HUES64 (cell line): ENCODE results near the gene RAB3D. TPM values are rescaled to one million over a fixed set of nuclear protein-coding genes. Genes with fewer than 3 reads are reported as not detected.
A peak's percentile ranks its signal among the peaks of the same experiment; 100 is the strongest.
"Not testable (repeated sequence)": the region's sequence is repeated elsewhere in the genome, so short reads cannot be mapped to it uniquely, and the experiment has no call there.

ENCODE experiments used
- H3K27ac ChIP-seq: 2 replicates; pipeline ENCODE4 v1.7.0; 2013; ENCODE audit warnings: low read depth, low read length, inconsistent platforms
- H3K27me3 ChIP-seq: 2 replicates; pipeline ENCODE4 v1.6.1; 2013; ENCODE audit warnings: mild to moderate bottlenecking, low read length; ENCODE audit not compliant: insufficient read depth
- H3K36me3 ChIP-seq: 2 replicates; pipeline ENCODE4 v1.6.1; 2013; ENCODE audit warnings: mild to moderate bottlenecking, low read length; ENCODE audit not compliant: insufficient read depth
- H3K4me1 ChIP-seq: 2 replicates; pipeline ENCODE4 v1.6.1; 2013; ENCODE audit warnings: mild to moderate bottlenecking, low read length, moderate library complexity; ENCODE audit not compliant: insufficient read depth
- H3K4me3 ChIP-seq: 2 replicates; pipeline ENCODE4 v1.5.1; 2013; ENCODE audit warnings: mild to moderate bottlenecking, low read length, moderate library complexity
- H3K9ac ChIP-seq: 2 replicates; pipeline ENCODE4 v1.6.1; 2013; ENCODE audit warnings: mild to moderate bottlenecking, low read depth, low read length
- H3K9me3 ChIP-seq: 2 replicates; pipeline ENCODE4 v1.6.1; 2013; ENCODE audit warnings: low read depth, low read length; ENCODE audit not compliant: insufficient read depth
- WGBS: fragments of 150-250, 120-280 bp; methylation state at CpG from one replicate; pipeline ENCODE4 v1.1.7; 2013; ENCODE audit warnings: missing lambda C conversion rate; 5-methylcytosine and 5-hydroxymethylcytosine counted together
- polyA plus RNA-seq, 2 experiments: library from polyadenylated mRNA; stranded (reverse); fragments of 50-300 nt; gene quantifications; one replicate each; pipeline ENCODE4 v1.2.3, GENCODE V29; 2013

The RAB3D gene, protein sequence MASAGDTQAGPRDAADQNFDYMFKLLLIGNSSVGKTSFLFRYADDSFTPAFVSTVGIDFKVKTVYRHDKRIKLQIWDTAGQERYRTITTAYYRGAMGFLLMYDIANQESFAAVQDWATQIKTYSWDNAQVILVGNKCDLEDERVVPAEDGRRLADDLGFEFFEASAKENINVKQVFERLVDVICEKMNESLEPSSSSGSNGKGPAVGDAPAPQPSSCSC
- polyA plus RNA-seq (2013, experiment 1 of 2): 5.0 TPM
- 5.6 TPM for polyA plus RNA-seq (2013, experiment 2 of 2)

DNA sequence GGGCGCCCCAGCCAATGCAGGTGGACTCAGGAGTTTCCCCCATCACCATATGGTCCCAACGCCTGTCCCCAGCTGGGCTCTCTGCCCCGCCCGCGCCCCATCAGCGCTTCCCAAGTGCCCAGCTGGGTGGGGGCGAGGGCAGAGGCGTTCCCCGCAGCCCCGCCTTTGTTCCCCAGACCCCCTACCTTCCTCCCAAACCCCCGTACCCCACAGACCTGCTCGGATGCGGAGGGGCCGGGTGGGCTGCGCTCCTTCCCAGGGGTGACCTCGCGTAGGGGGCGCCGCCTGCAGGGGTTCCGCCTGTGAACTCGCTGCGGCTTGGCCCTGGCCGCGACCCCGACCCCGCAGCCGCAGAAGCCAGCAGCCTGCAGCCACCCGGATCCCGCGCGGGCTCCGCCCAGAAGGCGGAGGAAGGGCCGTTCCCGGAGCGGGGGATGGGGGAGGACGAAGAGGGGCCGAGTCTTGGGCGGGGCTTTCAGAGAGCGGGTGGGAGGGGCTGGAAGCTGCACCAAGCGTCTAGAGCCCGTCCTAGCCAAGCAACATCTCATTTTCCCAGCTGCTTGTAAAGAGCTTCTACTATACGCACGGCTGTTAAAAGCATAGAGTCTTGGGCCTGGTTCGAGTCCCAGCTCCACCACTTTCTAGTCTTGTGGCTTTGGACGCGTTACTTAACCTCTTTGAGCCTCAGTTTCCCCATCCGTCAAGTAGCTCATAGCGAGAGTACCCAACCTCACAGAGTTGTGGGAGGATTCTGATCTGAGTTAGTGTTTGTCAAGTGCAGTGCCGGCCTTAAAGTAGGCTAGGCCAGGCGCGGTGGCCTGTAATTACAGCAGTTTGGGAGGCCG is at the start of gene RAB3D:
Gene RAB3D (minus strand): TSS at position 404 of the 845 bp plus-strand sequence. CDS start 2,258 bp downstream, outside the sequence.
- WGBS: 10% methylated on average over 53 of the region's 53 CpGs
- Histone ChIP-seq H3K4me3 (peak within 1 kb of the TSS; percentile 70), H3K9ac (peak within 1 kb of the TSS; percentile 62), H3K36me3 (peaks cover 19% of the 10 kb centered on the region), H3K9me3 (no peaks in the 10 kb centered on the region), H3K27ac (no peak within 1 kb of the TSS), H3K4me1 (no peaks in the 10 kb centered on the region), H3K27me3 (no peaks in the 10 kb centered on the region)

DNA sequence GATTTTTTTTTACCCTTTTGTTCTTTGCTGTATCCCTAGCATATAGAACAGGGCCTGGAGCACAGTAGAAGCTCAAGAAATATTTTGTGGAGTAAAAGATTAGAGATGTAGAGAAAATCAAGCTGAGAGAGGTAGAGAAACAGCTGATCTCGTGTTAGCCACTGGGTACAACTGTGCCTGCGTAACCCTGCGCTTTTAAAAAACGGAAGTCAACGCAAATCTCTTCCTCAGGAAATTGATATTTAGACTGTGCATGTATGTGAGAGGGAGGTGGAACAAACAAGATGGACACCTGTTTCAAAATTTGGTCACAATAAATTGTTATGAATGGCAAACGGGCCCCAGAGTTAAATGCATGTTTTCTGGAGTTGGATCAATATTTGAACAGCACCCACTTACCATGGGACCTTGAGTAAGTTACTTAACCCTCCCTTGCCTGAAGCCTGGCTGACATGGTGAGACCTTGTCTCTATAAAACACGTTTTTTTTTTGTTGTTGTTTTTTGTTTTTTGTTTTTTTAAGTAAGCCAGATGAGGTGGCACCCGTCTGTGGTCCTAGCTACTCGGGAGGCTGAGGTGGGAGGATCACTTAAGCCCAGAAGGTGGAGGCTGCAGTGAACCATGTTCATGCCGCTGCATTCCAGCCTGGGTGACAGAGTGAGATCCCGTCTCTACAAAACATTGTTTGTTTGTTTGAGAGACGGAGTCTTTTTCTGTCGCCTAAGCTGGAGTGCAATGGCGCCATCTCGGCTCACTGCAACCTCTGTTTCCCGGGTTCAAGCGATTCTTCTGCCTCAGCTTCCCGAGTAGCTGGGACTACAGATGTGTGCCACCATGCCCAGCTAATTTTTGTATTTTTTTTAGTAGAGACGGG is 47.9 kb upstream of the RAB3D start:
- H3K27me3 ChIP-seq: peaks cover 13% of the 10 kb centered on the region; the same call in 1 of the 2 replicates
- no peak overlapping the region for H3K4me3 ChIP-seq
- no peak overlapping the region for H3K9ac ChIP-seq
- no peak overlapping the region for H3K27ac ChIP-seq
- no peaks in the 10 kb centered on the region for H3K9me3 ChIP-seq
- peaks cover 4% of the 10 kb centered on the region; the same call in 1 of the 2 replicates for H3K4me1 ChIP-seq
- H3K36me3 ChIP-seq: no peaks in the 10 kb centered on the region
- 90% methylated on average over 19 of the region's 19 CpGs for WGBS

DNA sequence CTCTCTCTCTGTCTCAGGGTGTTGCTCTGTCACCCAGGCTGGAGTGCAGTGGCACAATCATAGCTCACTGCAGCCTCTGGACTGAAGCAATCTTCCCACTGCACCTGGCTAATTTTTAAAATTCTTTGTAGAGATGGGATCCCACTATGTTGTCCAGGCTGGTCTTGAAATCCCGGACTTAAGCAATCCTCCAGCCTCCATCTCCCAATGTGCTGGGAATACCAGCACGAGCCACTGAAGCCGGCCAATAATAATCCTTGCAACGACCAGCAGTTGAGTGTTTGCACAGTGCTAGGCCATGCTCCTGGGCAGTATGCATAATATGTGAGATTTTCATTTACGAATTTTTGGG is 45.3 kb upstream of the RAB3D start:
- Histone ChIP-seq H3K9ac (no peak overlapping the region), H3K4me1 (peaks cover 4% of the 10 kb centered on the region; the same call in 1 of the 2 replicates), H3K27ac (no peak overlapping the region), H3K27me3 (peaks cover 13% of the 10 kb centered on the region; the same call in 1 of the 2 replicates), H3K36me3 (no peaks in the 10 kb centered on the region), H3K9me3 (no peaks in the 10 kb centered on the region), H3K4me3 (no peak overlapping the region)
- WGBS: 91% methylated on average over 5 of the region's 5 CpGs

DNA sequence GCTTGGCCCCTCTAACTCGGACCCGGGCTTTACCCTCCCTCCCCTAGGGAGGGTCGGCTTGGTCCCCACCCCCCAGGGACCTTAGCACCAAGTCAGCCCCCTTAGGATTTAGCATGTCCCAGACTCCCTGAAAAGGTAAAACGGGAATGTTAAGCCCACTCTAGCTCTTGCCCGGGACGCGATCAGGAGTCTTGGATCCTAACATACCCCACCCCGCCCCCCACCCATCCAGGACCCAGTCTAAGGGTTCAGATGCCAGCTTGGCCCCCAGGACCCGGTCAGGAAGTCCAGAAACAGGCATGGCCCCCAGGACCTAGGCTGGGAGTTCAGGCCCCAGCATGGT is 44.2 kb upstream of the RAB3D start:
- no peaks in the 10 kb centered on the region for H3K9me3 ChIP-seq
- H3K36me3 ChIP-seq: no peaks in the 10 kb centered on the region
- no peak overlapping the region for H3K27ac ChIP-seq
- no peak overlapping the region for H3K9ac ChIP-seq
- under 1% methylated on average over 9 of the region's 9 CpGs for WGBS
- peak overlapping the region; percentile 63 for H3K4me3 ChIP-seq
- peaks cover 4% of the 10 kb centered on the region; the same call in 1 of the 2 replicates for H3K4me1 ChIP-seq
- peaks cover 13% of the 10 kb centered on the region; the same call in 1 of the 2 replicates for H3K27me3 ChIP-seq

DNA sequence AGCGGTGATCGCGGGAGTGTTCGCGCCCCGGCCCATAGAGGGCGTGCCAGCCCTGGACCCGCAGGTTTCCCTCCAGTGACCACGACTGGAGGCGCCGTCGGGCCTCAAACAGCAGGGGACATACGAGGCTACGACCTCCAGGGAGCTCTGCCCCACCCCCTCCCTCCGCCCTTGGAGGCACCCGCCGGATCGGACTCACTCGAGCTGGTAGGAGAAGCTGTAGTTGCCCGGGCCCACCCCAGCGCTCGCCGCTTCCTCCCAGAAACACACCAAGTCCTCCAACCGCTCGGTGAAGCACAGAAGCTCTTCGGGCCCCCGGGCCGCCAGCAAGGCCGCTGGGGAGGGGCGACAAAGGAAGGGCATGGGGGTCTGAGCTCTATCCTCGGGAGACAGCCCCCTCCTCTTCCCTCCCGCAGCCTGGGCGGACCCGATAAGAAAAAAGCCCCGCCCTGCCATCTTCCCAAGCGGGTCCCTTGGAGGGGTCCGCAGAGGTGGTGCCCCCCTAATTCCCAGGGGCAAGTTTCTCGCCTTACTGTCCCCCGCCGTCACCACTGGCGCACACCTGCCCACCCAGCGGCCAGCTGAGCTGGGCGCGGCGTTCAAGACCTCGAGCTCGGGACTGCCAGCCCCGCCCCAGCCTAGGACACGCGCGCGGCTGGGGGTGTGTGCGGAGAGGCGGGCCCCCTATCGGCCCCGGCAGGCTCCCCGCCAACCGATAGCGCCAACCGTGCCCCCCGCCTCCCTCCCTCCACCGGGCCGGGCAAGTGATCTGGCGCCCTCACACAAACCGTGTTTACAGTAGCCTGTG is 43.6 kb upstream of the RAB3D start:
- WGBS: under 1% methylated on average over 60 of the region's 65 CpGs
- Histone ChIP-seq H3K36me3 (no peaks in the 10 kb centered on the region), H3K4me1 (peaks cover 4% of the 10 kb centered on the region; the same call in 1 of the 2 replicates), H3K9me3 (no peaks in the 10 kb centered on the region), H3K27ac (no peak overlapping the region), H3K4me3 (peak overlapping the region; percentile 63), H3K27me3 (peaks cover 13% of the 10 kb centered on the region; the same call in 1 of the 2 replicates), H3K9ac (no peak overlapping the region)

DNA sequence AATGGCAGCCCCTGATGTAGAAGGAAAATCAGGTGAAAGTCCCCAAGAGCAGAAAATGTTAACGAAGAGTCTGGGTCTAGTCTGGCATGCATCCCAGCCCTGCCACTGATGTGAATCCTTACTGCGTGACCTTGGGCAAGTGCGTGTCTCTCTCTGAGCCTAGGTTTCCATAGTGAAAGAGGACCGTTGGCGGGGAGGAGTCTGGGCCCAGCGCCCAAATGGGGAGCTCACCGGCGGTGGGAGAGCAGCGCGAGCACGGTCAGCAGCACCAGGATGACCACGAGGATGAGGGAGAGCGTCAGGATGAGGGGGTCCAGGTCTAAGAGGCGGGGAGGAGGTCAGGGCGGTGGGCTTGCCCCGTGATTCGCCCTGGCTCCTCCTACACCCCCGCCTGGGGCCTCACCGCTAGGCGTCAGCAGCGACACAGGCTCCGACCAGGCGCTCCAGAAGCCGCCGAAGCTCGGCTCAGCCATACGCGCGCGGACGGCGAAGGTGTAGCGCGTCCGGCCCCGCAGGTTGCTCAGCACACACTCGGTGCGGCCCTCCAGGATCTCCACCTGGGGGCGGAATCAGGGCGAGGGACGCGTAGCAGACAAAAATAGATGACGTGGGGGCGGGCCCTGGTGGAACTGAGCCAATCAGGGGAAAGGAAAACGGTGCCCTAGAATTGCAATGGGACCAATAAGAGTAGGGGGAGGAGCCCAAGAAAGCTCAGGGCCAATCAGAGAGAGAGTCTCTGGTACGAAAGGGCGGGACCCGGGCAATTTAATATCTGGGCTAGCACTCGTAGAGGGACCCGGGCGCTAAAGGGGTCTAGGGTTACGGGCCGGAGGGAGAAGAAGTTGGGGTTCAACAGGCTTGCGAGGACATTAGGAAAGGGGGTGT is 41.4 kb upstream of the RAB3D start:
- 2% methylated on average over 54 of the region's 54 CpGs for WGBS
- Histone ChIP-seq H3K27me3 (peaks cover 13% of the 10 kb centered on the region; the same call in 1 of the 2 replicates), H3K9ac (peak overlapping the region; percentile 66), H3K4me3 (peak overlapping the region; percentile 79), H3K36me3 (no peaks in the 10 kb centered on the region), H3K4me1 (peaks cover 4% of the 10 kb centered on the region; the same call in 1 of the 2 replicates), H3K27ac (peak overlapping the region; percentile 86), H3K9me3 (no peaks in the 10 kb centered on the region)

DNA sequence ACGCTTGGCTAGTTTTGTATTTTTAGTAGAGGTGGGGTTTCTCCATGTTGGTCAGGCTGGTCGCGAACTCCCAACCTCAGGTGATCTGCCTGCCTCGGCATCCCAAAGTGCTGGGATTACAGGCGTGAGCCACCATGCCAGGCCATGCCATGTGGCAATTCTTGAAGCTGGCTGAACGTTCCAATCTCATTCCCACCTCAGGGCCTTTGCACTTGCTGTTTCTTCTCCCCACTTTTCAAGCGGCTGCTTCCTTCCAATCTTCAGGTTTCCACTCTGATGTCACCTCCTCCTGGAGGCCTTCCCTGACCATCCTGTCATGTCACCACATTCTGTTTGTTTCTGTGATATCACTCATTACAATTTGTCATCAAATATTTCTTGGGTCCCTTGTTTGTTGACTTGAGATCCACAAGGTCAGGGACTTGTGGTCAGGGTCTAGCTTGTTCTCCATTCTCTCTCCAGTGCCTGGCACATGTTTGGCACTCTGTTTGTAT is 40.4 kb upstream of the RAB3D start:
- Histone ChIP-seq H3K27me3 (peaks cover 13% of the 10 kb centered on the region; the same call in 1 of the 2 replicates), H3K4me3 (peak overlapping the region; percentile 79), H3K27ac (no peak overlapping the region), H3K36me3 (no peaks in the 10 kb centered on the region), H3K9me3 (no peaks in the 10 kb centered on the region), H3K9ac (0 out of 2 replicates have a peak overlapping the region, but pooled peaks have one; percentile 66), H3K4me1 (peaks cover 4% of the 10 kb centered on the region; the same call in 1 of the 2 replicates)
- 93% methylated on average over 7 of the region's 7 CpGs for WGBS

DNA sequence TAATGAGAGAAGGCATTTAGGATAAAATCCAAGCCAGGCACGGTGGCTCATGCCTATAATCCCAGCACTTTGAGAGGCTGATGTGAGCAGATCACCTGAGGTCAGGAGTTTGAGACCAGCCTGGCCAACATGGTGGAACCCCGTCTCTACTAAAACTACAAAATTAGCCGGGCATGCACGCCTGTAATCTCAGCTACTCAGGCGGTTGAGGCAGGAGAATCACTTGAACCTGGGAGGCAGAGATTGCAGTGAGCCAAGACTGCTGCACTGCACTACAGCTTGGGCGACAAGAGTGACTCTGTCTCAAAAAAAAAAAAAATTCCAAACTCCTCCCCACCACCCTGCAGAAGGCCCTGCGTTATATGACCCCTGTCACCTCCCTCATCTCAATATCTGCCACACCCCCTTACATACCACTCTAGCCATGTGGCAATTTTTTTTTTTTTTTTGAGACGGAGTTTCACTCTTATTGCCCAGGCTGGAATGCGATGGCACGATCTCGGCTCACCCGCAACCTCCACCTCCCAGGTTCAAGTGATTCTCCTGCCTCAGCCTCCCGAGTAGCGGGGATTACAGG is 39.9 kb upstream of the RAB3D start:
- H3K9ac ChIP-seq, H3K4me1 ChIP-seq, H3K36me3 ChIP-seq, H3K4me3 ChIP-seq, H3K27ac ChIP-seq, H3K9me3 ChIP-seq: not testable (repeated sequence)
- 91% methylated on average over 14 of the region's 14 CpGs for WGBS
- peaks cover 13% of the 10 kb centered on the region; the same call in 1 of the 2 replicates for H3K27me3 ChIP-seq
